ENCODE results near the gene ZNF423. TPM values are rescaled to one million over a fixed set of nuclear protein-coding genes. Genes with fewer than 3 reads are reported as not detected.

Gene ZNF423
- total RNA-seq, 2 experiments from 2014 or later = not detected

DNA sequence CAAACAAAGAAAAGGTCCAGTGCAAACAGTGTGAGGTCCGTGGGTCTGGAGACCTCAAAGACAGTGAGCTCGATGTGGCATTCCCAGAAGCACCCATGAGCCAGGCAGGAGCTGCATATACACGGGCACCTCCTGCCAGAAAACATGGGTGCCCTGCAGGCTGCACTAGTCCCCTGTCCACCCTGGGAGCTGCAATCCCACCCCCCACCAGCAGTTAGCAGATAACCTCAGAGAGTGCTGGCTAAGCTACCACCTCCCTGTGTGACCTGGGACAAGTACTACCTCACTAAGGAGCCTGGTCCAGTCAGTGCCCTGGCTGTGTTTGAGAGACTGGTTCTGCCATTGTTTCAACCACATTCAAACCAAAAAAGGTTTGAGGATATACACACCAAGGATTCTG lies 135.7 kb downstream of the ZNF423 start:
- no peak overlapping the region for H3K27ac Mint-ChIP-seq
- H3K4me3 Mint-ChIP-seq = no peak overlapping the region

DNA sequence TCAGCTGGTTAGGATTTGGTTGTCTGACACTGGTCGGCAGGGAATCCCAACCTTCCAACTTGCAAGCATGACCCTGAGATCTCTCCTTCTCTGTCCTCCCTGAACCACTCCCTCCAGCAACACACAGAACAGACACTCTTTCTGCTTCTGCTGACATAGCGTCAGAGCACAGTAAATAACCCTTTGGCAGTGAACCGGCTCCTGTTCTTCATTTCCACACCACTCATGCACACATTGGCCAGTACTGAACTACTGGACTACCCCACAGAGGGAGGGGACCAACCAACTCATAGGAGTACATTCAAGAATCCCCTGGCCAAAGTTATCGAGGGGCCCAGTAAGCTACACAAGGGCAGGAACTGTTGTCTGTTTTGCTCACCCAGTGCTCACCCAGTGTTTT lies 138.2 kb downstream of the ZNF423 start:
- no peaks in the 10 kb centered on the region for H3K27me3 Mint-ChIP-seq
- intact Hi-C loops (cut with micrococcal nuclease) = no loop called here
- TF ChIP-seq, protein P1, sequence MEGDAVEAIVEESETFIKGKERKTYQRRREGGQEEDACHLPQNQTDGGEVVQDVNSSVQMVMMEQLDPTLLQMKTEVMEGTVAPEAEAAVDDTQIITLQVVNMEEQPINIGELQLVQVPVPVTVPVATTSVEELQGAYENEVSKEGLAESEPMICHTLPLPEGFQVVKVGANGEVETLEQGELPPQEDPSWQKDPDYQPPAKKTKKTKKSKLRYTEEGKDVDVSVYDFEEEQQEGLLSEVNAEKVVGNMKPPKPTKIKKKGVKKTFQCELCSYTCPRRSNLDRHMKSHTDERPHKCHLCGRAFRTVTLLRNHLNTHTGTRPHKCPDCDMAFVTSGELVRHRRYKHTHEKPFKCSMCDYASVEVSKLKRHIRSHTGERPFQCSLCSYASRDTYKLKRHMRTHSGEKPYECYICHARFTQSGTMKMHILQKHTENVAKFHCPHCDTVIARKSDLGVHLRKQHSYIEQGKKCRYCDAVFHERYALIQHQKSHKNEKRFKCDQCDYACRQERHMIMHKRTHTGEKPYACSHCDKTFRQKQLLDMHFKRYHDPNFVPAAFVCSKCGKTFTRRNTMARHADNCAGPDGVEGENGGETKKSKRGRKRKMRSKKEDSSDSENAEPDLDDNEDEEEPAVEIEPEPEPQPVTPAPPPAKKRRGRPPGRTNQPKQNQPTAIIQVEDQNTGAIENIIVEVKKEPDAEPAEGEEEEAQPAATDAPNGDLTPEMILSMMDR (IDR thresholded peaks at IDR 0.05) = no peak

More for the DNA sequence above, 135.7 kb downstream of the ZNF423 start:
- ATAC-seq (no peak), DNase-seq (no peak)
- Mint-ChIP-seq H3K36me3 (ENCODE audit: low read depth) (no peaks in the 10 kb centered on the region), H3K9me3 (no peaks in the 10 kb centered on the region), H3K4me1 (ENCODE audit: low read depth) (no peaks in the 10 kb centered on the region), H3K27me3 (no peaks in the 10 kb centered on the region)
- POLR2A ChIA-PET = no interaction called here
- intact Hi-C loops (cut with micrococcal nuclease) = no loop called here
- CTCF ChIA-PET = no interaction called here
- TF ChIP-seq, protein P1 (IDR thresholded peaks at IDR 0.05) = no peak

DNA sequence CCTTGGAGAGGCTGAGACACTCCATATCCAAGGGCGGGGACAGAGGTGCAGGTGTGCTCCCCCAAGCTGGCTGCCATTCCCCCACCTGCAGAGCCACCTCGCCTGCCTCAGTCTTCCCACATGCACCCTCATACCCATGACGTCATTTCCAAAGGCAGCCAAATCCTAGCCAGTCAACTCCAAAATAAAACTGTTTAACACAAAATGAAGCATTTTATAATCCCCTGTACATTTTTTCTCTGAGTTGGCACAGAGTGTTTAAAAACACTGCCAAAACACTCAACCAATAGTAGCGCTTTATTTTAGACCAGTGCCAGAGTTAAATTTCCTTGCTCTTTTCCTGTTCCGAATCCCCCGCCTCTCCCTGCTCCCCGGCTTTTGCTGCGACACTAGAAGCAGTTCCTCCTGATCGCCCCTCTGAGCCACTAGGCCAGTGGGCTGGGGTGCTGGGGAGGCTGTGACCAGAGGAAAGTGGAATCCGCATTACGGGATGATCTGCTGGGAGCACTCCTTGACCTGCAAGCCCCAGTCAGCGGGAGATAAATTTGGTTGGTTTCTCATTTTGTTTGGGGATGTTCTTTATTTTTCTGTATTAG lies 139.5 kb downstream of the ZNF423 start:
- no peaks in the 10 kb centered on the region for H3K9me3 Mint-ChIP-seq
- ChIA-PET CTCF (no interaction called here), POLR2A (no interaction called here)
- no peak overlapping the region for H3K4me3 Mint-ChIP-seq
- H3K36me3 Mint-ChIP-seq (ENCODE audit: low read depth) = no peaks in the 10 kb centered on the region
- no peaks in the 10 kb centered on the region for H3K27me3 Mint-ChIP-seq
- H3K27ac Mint-ChIP-seq = no peak overlapping the region
- intact Hi-C loops (cut with micrococcal nuclease) = no loop called here
- TF ChIP-seq, protein P1 (IDR thresholded peaks at IDR 0.05) = no peak
- DNase-seq (no peak), ATAC-seq (no peak)
- H3K4me1 Mint-ChIP-seq (ENCODE audit: low read depth) = no peaks in the 10 kb centered on the region

More for the DNA sequence above, 138.2 kb downstream of the ZNF423 start:
- CTCF ChIA-PET = no interaction called here
- no peaks in the 10 kb centered on the region for H3K4me1 Mint-ChIP-seq (ENCODE audit: low read depth)
- DNase-seq (no peak), ATAC-seq (no peak)
- H3K27ac Mint-ChIP-seq = no peak overlapping the region
- no peaks in the 10 kb centered on the region for H3K9me3 Mint-ChIP-seq
- no peaks in the 10 kb centered on the region for H3K36me3 Mint-ChIP-seq (ENCODE audit: low read depth)
- H3K4me3 Mint-ChIP-seq = no peak overlapping the region
- POLR2A ChIA-PET = no interaction called here

DNA sequence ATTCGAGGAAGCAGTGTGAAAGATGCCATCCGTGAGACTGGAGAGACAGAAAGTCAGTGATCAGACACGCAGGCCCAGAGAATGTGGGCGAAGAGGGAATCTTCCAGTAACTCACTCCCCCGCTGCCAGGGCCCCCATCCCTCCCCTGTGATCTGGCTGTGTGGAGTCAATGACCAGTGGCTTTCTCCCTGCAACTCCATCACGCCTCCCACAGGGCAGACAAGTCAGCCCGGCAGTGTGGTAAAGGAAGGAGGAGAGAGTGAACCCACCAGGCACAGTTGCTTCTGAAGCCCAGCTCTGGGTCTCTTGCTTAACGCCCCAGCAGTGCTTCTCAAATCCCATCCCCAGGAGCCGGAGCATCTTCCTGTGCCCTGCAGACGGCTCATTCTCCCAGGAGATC lies 142.1 kb downstream of the ZNF423 start:
- intact Hi-C loops (cut with micrococcal nuclease) = no loop called here
- no peaks in the 10 kb centered on the region for H3K36me3 Mint-ChIP-seq (ENCODE audit: low read depth)

DNA sequence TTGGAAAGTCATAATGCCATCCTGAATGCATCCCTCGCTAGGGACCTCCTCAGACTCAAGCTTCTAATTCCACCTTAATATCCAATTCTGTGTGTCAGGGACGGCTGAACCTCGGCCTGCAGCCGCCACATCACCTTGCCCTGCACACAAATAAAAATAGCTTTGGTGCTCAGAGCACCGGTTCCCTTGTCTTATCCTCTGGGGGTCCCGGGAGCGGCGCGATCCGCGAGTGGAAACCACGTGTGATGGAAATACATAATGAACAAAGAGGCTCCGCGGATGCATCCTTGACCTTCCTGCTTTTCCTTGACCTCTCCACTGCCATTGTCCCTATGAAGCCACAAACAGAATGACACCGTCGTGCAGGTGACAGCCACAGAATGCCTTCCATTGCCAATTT lies 143.4 kb downstream of the ZNF423 start:
- ChIA-PET CTCF (no interaction called here), POLR2A (no interaction called here)
- Mint-ChIP-seq H3K4me3 (no peak overlapping the region), H3K27me3 (no peaks in the 10 kb centered on the region), H3K27ac (no peak overlapping the region), H3K4me1 (ENCODE audit: low read depth) (no peaks in the 10 kb centered on the region), H3K9me3 (no peaks in the 10 kb centered on the region), H3K36me3 (ENCODE audit: low read depth) (no peaks in the 10 kb centered on the region)
- no peak for ATAC-seq
- no peak for DNase-seq
- TF ChIP-seq, protein P1 (IDR thresholded peaks at IDR 0.05) = no peak
- intact Hi-C loops (cut with micrococcal nuclease) = no loop called here

More for the DNA sequence above, 142.1 kb downstream of the ZNF423 start:
- TF ChIP-seq, protein P1 (IDR thresholded peaks at IDR 0.05) = no peak
- no peak for ATAC-seq
- no peak for DNase-seq
- Mint-ChIP-seq H3K9me3 (no peaks in the 10 kb centered on the region), H3K4me3 (no peak overlapping the region), H3K27ac (no peak overlapping the region), H3K27me3 (no peaks in the 10 kb centered on the region), H3K4me1 (ENCODE audit: low read depth) (no peaks in the 10 kb centered on the region)
- CTCF ChIA-PET = no interaction called here
- POLR2A ChIA-PET = no interaction called here

All from activated CD8-positive, alpha-beta T cell treated with anti-CD3 and anti-CD28 coated beads for 36 hours (primary cell).